OCI-M1 (cell line): ENCODE measurements around the gene ERO1A.
A peak's percentile ranks its signal among the peaks of the same experiment; 100 is the strongest.
"Not testable (repeated sequence)": the region's sequence is repeated elsewhere in the genome, so short reads cannot be mapped to it uniquely, and the experiment has no call there.

ENCODE experiments used
- DNase-seq: peaks from one replicate; lab custom pipeline; 2025; lab: John Stamatoyannopoulos, UW

ERO1A gene

GRCh38 chr14:52695481-52696091, at the start of gene ERO1A:
Gene ERO1A, minus strand, starts transcription at chr14:52695558. Its CDS starts 77 bp downstream, at chr14:52695481.
- peak; percentile 75 for DNase-seq

GRCh38 chr14:52741865-52742264, 46.5 kb upstream of the ERO1A start:
- no peak for DNase-seq

GRCh38 chr14:52740751-52741150, 45.4 kb upstream of the ERO1A start:
- no peak for DNase-seq

GRCh38 chr14:52738409-52738808, 43.1 kb upstream of the ERO1A start:
- peak; percentile 11 for DNase-seq

- peak; percentile 19 for DNase-seq
Observed at GRCh38 chr14:52735921-52736489, 40.6 kb upstream of the ERO1A start.

GRCh38 chr14:52733824-52734223, 38.5 kb upstream of the ERO1A start:
- DNase-seq = no peak

- peak; percentile 62 for DNase-seq
Observed at GRCh38 chr14:52730709-52731111, 35.4 kb upstream of the ERO1A start.

- DNase-seq = peak; percentile 98
Observed at GRCh38 chr14:52729925-52730708, 34.8 kb upstream of the ERO1A start, which contains the start of gene STYX. Gene STYX, plus strand, starts transcription at chr14:52730166. Its CDS starts 309 bp downstream, at chr14:52730475.

- no peak for DNase-seq
Observed at GRCh38 chr14:52729585-52729924, 34.2 kb upstream of the ERO1A start.

- DNase-seq = not testable (repeated sequence)
Observed at GRCh38 chr14:52729035-52729434, 33.7 kb upstream of the ERO1A start.

- not testable (repeated sequence) for DNase-seq
Observed at GRCh38 chr14:52727509-52727908, 32.2 kb upstream of the ERO1A start.

GRCh38 chr14:52724360-52724644, 28.9 kb upstream of the ERO1A start:
- no peak for DNase-seq

GRCh38 chr14:52723514-52724359, 28.4 kb upstream of the ERO1A start:
- no peak for DNase-seq

- peak; percentile 2 for DNase-seq
Observed at GRCh38 chr14:52716155-52716554, 20.8 kb upstream of the ERO1A start.

GRCh38 chr14:52711666-52712065, 16.3 kb upstream of the ERO1A start:
- DNase-seq = no peak

GRCh38 chr14:52706724-52707706, 11.7 kb upstream of the ERO1A start, which contains the start of gene PSMC6:
Gene PSMC6, plus strand, starts transcription at chr14:52707200. Its CDS starts 20 bp downstream, at chr14:52707220.
- DNase-seq = peak; percentile 93

GRCh38 chr14:52706286-52706685, 10.9 kb upstream of the ERO1A start:
- DNase-seq = peak; percentile 77

- DNase-seq = no peak
Observed at GRCh38 chr14:52703664-52704063, 8.3 kb upstream of the ERO1A start.

- no peak for DNase-seq
Observed at GRCh38 chr14:52703225-52703624, 7.9 kb upstream of the ERO1A start.

GRCh38 chr14:52701223-52701622, 5.9 kb upstream of the ERO1A start:
- DNase-seq = peak; percentile 9

- no peak for DNase-seq
Observed at GRCh38 chr14:52700701-52701172, 5.4 kb upstream of the ERO1A start.
